Measurements from ENCODE around the gene ICA1L.

DNA sequence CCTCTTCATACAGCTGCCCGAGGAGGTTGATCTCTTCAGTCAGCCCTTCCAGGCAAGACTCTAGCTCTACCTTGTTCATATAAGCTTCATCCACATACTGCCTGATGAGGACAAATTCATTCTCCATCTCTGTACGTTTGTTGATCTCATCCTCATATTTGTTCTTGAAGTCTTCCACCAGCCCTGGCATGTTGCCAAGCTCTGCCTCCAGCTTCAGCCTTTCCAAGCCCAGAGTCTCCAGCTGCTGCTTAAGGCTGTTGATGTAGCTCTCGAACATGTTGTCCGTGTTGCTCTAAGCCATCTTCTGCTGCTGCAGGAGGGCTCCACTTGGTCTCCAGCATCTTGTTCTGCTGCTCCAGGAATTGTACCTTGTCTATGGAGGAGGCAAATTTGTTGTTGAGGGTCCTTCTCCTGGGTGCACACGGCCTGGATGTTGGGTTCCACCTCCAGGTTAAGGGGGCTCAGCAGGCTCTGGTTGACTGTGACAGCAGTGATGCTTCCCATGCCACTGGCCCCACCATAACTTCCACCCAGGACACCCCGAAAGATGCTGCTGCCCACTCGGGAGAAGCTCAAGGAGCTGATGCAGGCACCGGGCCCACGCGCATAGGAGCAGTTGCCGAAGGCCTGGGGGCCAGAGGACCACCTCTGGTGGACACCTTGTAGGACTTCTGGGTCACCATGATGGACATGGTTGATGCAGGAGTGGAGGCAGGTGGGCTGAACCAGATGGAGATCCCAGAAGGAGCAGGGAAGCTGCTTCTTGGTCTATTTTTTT, 30.3 kb downstream of the ICA1L start:
- TF ChIP-seq TAF1 (IDR thresholded peaks at IDR 0.05; ENCODE audit: borderline replicate concordance, low read depth, low read length) = no peak
- TF ChIP-seq EP300 (IDR thresholded peaks at IDR 0.05; ENCODE audit: borderline replicate concordance in 1 of 2, low read depth in 1 of 2, low read length in 1 of 2) = no peak
- TF ChIP-seq, protein P1, sequence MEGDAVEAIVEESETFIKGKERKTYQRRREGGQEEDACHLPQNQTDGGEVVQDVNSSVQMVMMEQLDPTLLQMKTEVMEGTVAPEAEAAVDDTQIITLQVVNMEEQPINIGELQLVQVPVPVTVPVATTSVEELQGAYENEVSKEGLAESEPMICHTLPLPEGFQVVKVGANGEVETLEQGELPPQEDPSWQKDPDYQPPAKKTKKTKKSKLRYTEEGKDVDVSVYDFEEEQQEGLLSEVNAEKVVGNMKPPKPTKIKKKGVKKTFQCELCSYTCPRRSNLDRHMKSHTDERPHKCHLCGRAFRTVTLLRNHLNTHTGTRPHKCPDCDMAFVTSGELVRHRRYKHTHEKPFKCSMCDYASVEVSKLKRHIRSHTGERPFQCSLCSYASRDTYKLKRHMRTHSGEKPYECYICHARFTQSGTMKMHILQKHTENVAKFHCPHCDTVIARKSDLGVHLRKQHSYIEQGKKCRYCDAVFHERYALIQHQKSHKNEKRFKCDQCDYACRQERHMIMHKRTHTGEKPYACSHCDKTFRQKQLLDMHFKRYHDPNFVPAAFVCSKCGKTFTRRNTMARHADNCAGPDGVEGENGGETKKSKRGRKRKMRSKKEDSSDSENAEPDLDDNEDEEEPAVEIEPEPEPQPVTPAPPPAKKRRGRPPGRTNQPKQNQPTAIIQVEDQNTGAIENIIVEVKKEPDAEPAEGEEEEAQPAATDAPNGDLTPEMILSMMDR (IDR thresholded peaks at IDR 0.05) = no peak
- TF ChIP-seq, protein P2, sequence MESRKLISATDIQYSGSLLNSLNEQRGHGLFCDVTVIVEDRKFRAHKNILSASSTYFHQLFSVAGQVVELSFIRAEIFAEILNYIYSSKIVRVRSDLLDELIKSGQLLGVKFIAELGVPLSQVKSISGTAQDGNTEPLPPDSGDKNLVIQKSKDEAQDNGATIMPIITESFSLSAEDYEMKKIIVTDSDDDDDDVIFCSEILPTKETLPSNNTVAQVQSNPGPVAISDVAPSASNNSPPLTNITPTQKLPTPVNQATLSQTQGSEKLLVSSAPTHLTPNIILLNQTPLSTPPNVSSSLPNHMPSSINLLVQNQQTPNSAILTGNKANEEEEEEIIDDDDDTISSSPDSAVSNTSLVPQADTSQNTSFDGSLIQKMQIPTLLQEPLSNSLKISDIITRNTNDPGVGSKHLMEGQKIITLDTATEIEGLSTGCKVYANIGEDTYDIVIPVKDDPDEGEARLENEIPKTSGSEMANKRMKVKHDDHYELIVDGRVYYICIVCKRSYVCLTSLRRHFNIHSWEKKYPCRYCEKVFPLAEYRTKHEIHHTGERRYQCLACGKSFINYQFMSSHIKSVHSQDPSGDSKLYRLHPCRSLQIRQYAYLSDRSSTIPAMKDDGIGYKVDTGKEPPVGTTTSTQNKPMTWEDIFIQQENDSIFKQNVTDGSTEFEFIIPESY (IDR thresholded peaks at IDR 0.05; ENCODE audit: borderline replicate concordance, low read depth) = no peak
- no peak for TF ChIP-seq RAD21 (IDR thresholded peaks at IDR 0.05; ENCODE audit: low read length)
- no peak for TF ChIP-seq GABPA (IDR thresholded peaks at IDR 0.05; ENCODE audit: low read depth)
- no peak for TF ChIP-seq TEAD4 (IDR thresholded peaks at IDR 0.05; ENCODE audit: borderline replicate concordance, insufficient read depth)
- no peak for TF ChIP-seq FOXJ3 (CRISPR knock-in tag; IDR thresholded peaks at IDR 0.05)
- no peak for TF ChIP-seq NFIC (IDR thresholded peaks at IDR 0.05; ENCODE audit: borderline replicate concordance)
- TF ChIP-seq POLR2AphosphoS5 (IDR thresholded peaks at IDR 0.05; ENCODE audit: low read depth, low read length) = no peak
- no peak for TF ChIP-seq YY1 (IDR thresholded peaks at IDR 0.05; ENCODE audit: low read depth)
- TF ChIP-seq, protein P3, sequence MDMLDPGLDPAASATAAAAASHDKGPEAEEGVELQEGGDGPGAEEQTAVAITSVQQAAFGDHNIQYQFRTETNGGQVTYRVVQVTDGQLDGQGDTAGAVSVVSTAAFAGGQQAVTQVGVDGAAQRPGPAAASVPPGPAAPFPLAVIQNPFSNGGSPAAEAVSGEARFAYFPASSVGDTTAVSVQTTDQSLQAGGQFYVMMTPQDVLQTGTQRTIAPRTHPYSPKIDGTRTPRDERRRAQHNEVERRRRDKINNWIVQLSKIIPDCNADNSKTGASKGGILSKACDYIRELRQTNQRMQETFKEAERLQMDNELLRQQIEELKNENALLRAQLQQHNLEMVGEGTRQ (IDR thresholded peaks at IDR 0.05; ENCODE audit: borderline replicate concordance, low read depth, low read length) = no peak
- TF ChIP-seq EZH2phosphoT487 (IDR thresholded peaks at IDR 0.05; ENCODE audit: borderline replicate concordance, low read depth) = no peak
